ENCODE results near the gene CSTPP1.
"Not testable (repeated sequence)": the region's sequence is repeated elsewhere in the genome, so short reads cannot be mapped to it uniquely, and the experiment has no call there.

- TF ChIP-seq POLR2A, EP300 (IDR thresholded peaks at IDR 0.05): not testable (repeated sequence)
Measured at GRCh38 chr11:46997796-46998195, 61.2 kb downstream of the CSTPP1 start.

Measured in tibial nerve (tissue), 3 donors.